Activated naive CD4-positive, alpha-beta T cell treated with Interleukin-2 at 50 U/mL for 16 hours (primary cell): ENCODE data around the gene PRPF19.

Experiments used
- DNase-seq: peaks from one replicate; pipeline ENCODE4 v3.0.0-alpha.2; 2020

The PRPF19 gene

DNA sequence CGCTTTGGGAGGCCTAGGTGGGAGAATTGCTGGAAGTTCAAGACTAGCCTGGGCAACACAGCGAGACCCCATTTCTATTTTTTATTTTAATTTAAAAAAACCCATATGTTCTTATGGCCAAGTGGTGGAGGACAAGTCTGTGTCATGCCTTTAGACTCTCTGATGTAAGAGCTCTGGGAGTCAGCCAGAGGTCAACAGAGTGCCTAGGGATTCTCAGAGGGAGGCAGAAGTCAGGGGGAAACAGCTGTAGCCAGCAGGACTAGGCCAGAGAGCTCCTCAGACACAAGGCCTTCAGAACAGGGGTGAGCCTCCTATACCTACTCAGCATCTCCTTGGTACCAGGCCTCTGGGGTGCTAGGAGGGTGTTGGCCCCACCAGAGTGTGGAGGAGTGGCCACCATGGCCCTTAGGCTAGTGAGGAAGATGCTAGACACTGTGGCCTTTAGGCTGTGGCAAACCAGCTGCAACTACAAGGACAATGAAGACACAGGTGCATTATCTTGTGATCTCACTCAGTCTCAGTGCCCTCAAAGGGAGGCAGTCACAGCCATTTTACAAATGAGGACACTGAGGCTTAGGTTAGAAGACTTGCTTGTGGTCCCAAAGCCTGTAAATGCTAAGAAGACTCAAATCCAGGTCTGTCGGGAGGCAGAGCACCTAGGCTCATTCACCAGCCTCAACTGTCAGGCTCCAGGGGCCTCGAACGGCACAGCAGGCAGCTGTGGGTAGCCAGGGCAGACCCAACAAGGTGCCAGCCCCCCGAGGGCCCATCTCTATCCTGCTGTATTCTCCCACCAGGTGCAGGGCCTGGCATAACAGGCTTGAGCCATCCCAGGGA is 34.0 kb downstream of the PRPF19 start:
- DNase-seq = no peak

DNA sequence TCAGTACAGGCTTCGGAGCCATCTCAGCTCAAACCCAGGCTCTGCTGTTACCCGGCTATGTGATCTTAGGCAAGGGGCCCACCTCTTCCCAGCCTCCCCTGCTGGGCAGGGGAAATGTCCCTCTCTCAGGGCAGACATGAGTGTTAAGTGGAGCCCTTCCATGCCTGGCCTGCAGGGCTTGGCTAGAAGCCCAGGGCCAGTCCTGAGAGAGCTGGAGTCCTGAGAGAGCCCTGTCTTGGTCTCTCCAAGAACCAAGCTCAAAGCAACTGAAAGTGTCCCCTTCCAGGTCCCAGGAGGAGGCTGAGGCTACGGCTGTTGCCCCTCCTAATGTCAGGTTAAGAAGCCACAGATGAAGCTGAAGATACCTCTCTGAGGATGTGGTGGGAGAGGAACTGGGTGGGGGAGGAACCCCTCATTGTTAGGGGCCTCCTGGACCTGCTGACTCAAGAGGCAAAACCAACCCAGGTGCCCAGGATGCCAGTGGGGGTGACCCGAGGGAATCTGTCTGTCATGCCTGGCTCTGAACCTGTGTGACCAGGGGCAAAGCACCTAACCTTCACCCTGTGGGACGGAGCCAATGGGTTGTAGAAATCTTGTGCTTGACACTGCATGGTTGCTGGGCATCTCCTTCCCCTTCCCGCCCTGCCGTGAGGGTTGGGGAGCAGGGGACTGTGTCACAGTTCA is 34.9 kb downstream of the PRPF19 start:
- no peak for DNase-seq

DNA sequence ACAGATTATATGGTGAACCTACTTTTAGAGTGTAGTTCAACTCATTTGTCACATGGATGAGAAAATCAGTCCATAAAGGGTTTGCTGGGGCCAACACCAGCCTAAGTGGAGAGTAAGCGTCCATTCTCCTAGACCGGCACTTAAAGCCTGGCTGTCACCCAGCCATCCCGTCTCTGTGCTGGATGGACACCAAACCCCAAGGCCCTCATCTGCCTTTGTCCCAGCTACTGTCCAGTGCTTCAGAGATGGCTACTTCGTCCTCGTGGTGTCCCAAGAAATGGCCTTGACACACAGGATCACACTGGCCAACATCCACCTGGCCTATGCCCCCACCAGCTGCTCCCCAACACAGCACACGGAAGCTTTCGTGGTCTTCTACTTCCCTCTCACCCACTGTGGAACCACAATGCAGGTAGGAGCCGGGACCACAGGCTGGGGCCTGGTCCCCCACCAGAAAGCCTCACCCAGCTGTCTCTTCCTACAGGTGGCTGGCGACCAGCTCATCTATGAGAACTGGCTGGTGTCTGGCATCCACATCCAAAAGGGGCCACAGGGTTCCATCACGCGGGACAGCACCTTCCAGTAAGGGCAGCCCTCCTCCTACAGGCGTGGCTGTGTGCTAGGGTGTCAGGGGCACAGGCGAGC is 35.5 kb downstream of the PRPF19 start:
- DNase-seq = no peak

DNA sequence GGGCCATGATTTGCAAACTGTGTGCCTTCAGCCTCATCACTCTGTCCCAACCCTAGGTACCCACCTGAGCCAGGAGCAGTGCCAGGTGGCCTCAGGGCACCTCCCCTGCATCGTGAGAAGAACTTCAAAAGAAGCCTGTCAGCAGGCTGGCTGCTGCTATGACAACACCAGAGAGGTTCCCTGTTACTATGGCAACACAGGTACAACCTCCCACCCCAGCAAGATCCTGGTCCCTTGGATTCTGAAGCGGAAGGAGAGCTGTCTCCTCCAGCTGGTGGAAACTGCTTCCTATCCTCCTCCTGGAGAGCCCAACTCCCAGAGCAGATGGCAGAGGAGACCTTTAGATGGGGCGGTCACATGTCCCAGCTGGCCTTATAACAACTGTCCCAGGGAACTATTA is 36.1 kb downstream of the PRPF19 start:
- no peak for DNase-seq

DNA sequence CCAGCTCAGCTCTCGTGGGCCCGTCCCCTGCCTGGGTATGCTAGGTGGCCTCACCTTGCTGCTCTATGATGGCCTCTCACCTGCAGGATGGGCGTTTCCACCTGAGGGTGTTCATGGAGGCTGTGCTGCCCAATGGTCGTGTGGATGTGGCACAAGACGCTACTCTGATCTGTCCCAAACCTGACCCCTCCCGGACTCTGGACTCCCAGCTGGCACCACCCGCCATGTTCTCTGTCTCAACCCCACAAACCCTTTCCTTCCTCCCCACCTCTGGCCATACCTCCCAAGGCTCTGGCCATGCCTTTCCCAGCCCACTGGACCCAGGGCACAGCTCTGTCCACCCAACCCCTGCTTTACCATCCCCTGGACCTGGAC is 36.9 kb downstream of the PRPF19 start:
- DNase-seq = no peak

DNA sequence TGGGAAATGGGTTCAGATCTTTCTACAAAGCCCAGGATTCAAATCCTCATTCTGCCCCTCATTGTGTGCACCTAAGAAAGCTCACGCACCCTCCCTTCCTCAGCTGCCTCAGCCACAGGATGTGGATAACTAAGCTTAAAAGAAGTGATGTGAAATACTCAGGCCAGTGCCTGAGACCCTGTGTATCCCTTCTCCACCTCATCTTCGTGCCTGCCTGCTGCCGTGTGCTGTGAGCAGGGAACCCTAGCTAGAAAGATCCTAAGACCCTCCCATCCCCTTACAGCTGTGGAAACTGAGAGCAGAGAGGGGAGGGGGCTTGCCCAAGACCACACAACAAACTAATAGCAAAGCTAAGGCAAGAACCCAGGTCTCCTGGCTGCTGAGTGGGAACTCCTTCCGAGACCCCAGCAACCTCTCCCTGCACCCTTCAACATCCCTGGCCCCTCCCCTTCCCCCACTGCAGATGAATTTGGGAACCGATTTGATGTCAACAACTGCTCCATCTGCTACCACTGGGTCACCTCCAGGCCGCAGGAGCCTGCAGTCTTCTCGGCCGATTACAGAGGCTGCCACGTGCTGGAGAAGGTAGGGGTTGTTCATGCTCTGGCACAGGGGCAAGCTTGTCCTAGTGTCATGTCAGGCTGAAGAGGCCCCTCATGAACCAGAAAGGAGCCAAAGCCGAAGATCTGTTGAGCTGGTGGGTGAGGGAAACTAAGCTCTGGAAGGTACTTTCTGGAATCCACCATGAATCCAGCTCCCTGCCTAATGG is 37.5 kb downstream of the PRPF19 start:
- no peak for DNase-seq

DNA sequence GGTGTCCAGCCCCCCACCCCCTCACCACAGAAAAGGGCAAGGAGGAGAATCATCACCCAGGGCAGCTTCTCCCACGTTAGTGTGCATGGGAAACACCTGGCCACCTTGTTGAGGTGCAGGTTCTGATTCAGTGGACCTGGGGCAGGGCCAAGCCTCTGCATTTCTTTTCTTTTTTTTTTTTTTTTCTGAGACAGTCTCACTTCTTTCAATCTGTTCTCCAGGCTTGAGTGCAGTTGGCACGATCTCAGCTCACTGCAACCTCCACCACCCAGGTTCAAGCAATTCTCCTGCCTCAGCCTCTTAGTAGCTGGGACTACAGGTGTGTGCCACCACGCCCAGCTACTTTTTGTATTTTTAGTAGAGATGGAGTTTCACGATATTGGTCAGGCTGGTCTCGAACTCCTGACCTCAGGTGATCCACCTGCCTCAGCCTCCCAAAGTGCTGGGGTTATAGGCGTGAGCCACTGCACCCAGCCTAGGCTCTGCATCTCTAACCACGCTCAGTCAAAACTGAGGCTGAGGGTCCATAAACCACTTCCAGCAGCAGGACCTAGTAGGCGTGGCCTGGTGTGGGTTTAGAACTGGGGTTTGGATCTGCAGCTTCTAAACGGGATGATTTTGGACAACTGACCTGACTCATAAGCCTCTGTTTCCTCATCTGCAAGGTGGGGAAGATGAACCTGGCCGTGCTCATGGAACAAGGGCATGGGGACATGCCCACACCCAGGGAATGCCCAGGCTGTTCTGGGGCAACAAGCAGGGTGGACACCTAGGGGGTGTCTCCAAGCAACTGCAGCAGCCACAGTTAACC is 38.3 kb downstream of the PRPF19 start:
- no peak for DNase-seq

DNA sequence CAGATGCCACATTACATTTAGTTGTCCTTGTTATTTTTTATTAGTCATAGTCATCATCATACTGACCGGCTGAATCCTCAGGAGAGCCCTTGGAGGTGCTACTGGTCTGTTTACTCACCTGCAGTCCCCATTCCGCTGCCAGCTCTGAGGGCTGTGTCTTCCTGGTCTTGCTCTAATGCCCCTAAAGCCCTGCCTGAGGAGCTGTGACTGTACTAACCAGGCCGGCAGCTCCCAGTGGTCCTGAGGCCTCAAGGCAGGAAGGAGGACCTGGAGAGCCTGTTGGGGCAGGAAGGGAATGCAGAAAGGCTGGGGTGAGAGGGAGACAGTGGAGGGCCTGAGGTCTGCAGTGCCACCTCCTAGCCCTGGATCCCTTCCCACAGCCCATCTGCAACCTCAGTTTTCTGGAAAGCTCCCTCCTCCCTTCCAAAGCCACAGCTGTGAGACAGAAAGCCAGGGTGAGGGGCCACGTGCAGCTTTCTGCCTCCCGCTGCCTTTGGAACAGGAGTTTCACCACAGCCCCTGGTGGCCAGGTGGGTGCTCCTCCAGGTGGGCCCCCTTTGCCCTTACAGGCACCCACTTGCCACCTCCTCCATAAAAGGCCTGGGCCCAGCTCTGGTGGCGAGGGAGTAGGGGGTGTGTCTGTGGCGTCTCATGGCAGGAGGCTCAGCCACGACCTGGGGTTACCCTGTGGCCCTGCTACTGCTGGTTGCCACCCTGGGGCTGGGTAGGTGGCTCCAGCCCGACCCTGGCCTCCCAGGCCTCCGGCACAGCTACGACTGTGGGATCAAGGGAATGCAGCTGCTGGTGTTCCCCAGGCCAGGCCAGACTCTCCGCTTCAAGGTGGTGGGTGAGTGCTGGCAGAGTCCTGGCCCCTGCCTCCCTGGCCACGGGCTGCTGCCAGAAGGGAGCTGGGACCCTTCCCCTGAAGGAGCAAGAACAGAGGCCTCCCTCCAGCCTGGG is 39.2 kb downstream of the PRPF19 start, which contains the start of gene ZP1:
TSS of gene ZP1 (plus strand) at position 632 of the 960 bp plus-strand sequence. CDS start at position 652, 20 bp downstream.
- no peak for DNase-seq

DNA sequence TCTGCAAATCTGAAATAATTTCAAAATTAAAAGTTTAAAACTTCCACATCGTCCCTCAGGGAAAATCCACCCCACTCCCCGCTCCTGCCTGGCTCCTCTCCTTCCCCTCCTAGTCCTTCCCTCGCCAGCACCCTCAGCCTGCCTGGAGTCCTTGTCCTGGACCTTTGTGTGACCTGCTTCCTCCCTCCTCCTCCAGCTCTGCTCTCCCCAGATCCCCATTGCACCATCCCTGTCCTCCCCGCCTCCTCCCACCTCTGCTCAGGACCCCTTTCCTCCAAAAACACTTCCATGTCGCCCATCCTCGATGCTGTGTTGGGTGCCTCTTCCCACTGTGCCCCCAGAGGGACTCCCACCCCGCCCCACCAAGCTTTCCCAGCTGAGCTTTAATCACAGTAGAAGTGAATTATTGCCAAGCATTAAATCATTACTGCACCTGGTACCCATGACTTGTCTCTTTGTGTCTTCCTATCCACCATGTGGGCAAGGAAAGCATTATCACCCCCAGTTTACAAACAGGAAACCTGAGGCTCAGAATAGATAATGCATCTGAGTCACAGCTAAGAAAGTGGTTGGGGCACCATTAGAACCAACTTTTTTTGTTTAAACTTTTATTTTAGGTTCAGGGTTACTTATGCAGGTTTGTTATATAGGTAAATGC is 41.4 kb downstream of the PRPF19 start:
- no peak for DNase-seq

DNA sequence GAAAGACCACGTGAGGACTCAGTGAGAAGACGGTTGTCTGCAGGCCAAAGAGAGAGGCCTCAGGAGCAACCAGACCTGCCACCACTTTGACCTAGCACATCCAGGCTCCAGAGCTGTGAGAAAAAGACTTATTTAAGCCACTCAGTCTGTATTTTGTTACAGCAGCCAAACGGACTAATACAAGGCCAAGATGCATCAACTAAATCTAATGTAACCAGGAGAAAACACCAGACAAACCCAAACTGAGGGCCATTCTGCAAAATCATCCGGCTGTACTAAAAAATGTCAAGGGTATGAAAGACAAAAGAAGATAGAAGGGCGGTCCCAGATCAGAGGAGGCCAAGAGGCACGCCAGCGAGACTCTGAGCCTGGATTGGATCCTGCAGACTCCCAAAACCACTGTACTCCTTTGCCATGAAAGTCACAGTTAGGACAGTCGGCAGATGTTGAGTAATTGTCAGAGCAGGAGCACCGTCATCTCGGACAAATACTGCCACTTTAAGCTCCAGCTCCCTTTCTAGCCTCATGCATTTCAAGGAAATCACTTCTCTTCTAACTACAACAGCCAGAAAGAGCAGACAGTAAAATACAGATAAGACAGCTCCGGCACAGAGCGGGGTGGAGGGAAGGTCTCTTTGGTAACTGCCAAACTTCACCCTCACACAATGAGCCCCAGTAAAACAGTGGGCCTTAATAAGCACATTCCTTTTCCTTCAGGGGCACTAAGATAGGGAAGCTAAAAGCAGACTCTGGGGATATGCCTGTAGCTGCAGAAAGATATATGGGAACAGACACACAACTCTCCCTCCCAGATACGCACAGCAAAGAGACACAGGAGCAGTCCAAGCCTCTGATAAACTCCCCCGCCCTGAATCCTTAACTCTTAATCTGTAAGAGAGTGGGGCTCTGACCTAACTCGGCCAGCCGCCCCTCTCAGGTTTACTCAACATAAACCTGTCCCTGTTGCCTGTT is 42.5 kb downstream of the PRPF19 start:
- no peak for DNase-seq

DNA sequence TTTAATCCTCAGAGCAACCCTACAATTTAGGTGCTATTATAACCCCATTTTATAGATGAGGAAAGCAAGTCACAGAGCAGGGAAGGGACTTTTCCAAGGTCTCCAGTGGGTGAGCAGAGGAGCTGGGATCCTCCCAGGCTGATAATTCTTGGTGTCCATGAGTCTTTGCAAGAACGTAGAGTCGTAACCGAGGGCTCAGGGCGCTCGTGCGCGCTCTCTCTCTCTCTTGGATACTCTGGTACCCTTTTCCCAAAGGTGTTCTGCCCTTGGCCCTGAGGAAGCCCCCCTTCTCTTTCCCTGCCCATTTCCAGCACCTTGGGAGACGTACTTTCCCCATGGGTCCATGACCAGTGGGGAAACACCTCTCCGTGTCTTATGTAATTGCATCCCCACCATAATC is 44.2 kb downstream of the PRPF19 start:
- DNase-seq = no peak

DNA sequence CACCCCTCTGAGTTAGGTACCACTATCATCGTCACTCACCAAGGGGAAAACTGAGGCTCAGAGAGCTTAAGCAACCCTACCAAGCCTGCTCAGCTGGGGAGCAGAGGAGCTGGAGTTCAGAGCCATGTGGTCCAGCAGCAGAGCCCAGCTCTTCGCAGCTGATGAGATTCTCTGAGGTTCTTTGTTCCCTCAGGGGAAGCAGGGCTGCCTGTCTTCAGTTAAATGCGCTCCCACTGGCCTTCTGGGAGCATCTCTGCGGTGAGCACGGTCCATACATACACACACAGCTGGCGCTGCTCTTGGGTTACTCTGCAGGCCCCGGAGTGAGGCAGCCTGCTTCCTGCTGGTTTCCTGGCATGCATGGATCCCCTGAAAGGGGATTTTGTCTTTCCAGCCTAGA is 45.4 kb downstream of the PRPF19 start:
- DNase-seq = no peak

DNA sequence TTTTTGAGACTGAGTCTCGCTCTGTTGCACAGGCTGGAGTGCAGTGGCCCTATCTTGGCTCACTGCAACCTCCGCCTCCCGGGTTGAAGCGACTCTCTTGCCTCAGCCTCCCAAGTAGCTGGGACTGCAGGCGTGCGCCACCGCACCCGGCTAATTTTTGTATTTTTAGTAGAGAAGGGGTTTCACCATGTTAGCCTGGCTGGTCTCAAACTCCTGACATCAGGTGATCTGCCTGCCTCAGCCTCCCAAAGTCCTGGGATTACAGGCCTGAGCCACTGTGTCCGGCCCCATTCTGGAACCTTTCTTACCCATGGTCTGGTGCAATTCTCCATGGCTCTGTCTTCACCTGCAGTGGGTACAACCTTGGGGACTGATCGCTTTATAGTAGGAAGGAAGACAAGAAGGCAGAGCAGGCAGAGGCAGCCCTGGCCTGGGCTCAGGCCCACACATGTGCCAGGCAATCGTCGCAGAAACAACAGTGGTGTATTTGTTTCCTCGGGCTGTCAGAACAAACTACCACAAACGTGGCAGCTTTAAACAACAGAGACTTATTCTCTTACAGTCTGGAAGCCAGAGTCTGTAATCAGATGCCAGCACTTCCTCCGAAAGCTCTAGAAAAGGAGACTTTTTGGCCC is 46.7 kb downstream of the PRPF19 start:
- no peak for DNase-seq

DNA sequence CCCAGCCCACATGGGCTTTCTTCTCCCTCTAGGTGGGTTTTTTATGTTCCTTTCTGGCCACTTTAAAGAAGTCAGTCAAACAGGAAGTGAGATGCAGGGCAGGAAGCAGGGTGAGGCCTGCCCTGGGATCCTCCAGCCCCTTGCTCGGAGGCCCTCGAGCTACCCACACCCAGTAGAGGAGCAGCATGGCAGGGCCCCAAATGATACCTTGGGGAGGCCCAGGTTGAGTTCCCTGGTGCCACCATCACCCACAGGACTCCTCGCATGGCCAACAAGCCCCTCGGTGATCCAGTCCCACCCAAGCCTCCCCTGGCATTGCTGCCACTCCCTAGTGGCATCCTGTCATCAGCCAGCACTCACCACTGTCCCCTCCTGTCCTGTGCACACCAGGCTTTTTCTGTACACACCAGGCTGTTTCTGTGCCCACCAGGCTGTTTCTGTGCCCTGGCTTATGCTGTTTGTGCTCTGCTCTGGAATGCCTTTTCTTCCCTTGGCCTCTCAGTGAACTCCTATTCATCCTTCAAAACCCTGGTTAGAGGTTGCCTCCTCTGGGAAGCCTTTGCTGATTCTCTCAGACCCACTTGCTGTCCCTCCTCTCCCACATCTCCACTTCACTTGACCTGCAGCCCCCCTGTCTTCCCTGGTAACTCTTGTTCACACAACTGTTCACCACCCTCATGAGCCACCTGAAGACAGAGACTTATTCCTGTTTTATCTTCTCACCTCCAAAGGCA is 47.5 kb downstream of the PRPF19 start:
- DNase-seq = no peak

DNA sequence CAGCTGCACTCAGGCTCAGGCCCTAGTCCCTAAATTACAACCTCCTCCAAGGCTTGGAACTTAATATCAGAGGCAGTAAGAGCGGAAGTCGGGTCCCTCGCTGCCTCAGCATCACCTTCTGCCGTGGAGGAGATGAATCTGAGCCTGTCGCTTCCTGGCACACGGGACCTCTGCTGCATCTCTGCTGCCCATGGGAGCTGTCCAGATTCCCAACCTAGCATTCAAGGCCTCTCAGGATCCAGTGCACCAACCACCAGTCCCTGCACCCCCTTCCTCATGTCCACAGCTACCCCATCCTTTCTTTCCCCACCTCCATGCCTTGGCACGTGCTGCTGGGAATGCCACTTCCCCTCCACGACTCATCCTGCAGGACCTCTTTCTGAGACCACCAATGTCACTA is 48.1 kb downstream of the PRPF19 start:
- no peak for DNase-seq

DNA sequence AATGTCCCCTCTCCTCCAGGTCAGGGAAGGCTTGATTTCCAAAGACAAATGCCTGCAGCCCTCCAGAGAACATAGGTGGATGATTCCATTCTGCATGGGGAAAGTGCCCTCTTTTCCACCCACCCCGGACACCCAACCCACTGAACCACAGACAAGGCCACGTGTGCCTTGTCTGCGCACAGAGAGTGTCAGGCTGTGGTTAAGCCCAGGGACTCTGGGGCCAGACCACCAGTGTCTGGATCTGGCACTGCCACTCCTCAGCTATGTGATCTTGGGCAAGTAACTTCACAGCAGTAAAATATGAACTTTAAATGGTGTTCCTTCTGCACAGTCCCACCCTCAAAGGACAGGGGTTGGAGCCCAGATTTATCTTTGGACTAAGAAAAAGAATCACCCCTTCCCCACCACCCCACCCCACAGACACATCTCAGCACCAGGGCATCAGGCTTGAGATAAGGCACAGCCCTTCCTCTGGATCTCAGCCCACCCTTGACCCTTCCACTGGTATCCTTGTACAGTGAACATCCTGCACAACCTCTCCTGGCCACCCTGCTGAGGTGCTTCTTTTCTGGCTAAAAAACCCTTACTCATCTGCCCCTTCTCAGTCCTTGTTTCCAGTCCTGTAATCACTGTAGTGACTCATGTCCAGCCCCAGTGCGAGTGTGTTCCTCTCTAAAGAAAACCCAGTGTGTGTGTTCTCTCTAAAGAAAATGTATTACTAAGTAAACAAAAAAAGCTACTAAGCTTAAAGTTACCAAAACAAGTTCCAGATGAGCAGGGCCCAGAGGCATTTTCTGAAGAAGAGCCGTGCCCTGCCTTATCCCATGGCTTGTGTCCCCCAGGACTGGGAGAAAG is 48.8 kb downstream of the PRPF19 start:
- no peak for DNase-seq
